Ishikawa (cell line): ENCODE data around the gene CFAP54.

Source experiments
- EGR1 ChIP-seq: IDR thresholded peaks from 2 replicates; pipeline ENCODE4 v1.6.1; 2012
- EP300 ChIP-seq: IDR thresholded peaks from 2 replicates; pipeline ENCODE4 v1.6.1; 2012; ENCODE audit warnings: borderline replicate concordance
- FOXM1 ChIP-seq: IDR thresholded peaks from 2 replicates; pipeline ENCODE4 v1.6.1; 2012; ENCODE audit warnings: low read depth, borderline replicate concordance
- RAD21 ChIP-seq: IDR thresholded peaks from 2 replicates; pipeline ENCODE4 v1.6.1; 2012; ENCODE audit warnings: low read depth
- REST ChIP-seq: IDR thresholded peaks from 2 replicates; pipeline ENCODE4 v1.6.1; 2012; ENCODE audit warnings: low read depth, mild to moderate bottlenecking
- TAF1 ChIP-seq: IDR thresholded peaks from 2 replicates; pipeline ENCODE4 v1.6.1; 2012; ENCODE audit warnings: low read depth, mild to moderate bottlenecking
- TCF12 ChIP-seq: IDR thresholded peaks from 2 replicates; pipeline ENCODE4 v1.6.1; 2012; ENCODE audit warnings: low read depth
- TEAD4 ChIP-seq: IDR thresholded peaks from 2 replicates; pipeline ENCODE4 v1.6.1; 2012
- ZBTB7A ChIP-seq: IDR thresholded peaks from 2 replicates; pipeline ENCODE4 v1.6.1; 2012; ENCODE audit warnings: low read depth

- TF ChIP-seq EGR1: no peak
- TF ChIP-seq REST: no peak
- no peak for TF ChIP-seq RAD21
- TF ChIP-seq TCF12: no peak
- no peak for TF ChIP-seq FOXM1
- TF ChIP-seq TAF1: no peak
- TF ChIP-seq TEAD4: no peak
- TF ChIP-seq EP300: no peak
- TF ChIP-seq ZBTB7A: no peak
Measured at GRCh38 chr12:96831346-96831745, 342.0 kb downstream of the CFAP54 start.
